ENCODE measurements around the gene GTF3C4. TPM values are rescaled to one million over a fixed set of nuclear protein-coding genes. Genes with fewer than 3 reads are reported as not detected.
A peak's percentile ranks its signal among the peaks of the same experiment; 100 is the strongest.

GTF3C4 gene
- total RNA-seq, 1 donor from 2014 or later = 19.5 TPM

- no peak for DNase-seq
- Mint-ChIP-seq H3K27me3 (no peaks in the 10 kb centered on the region), H3K4me1 (peaks cover 7% of the 10 kb centered on the region), H3K36me3 (ENCODE audit: low read depth) (peaks cover 27% of the 10 kb centered on the region), H3K27ac (no peak overlapping the region), H3K4me3 (no peak overlapping the region), H3K9me3 (no peaks in the 10 kb centered on the region)
- intact Hi-C loops (cut with micrococcal nuclease) = no loop called here
These were observed 7.1 kb upstream of the GTF3C4 start for GRCh38 chr9:132663117-132663516.

- Mint-ChIP-seq H3K4me3 (no peak overlapping the region), H3K4me1 (peaks cover 11% of the 10 kb centered on the region), H3K9me3 (no peaks in the 10 kb centered on the region), H3K36me3 (ENCODE audit: low read depth) (peaks cover 26% of the 10 kb centered on the region), H3K27me3 (no peaks in the 10 kb centered on the region), H3K27ac (no peak overlapping the region)
- intact Hi-C loops (cut with micrococcal nuclease) = no loop called here
- no peak for DNase-seq
These were observed 6.4 kb upstream of the GTF3C4 start for GRCh38 chr9:132663851-132664250.

- H3K27ac Mint-ChIP-seq = peak overlapping the region; percentile 93
These were observed 956 bp upstream of the GTF3C4 start for GRCh38 chr9:132669319-132669697.

GRCh38 chr9:132669698-132670456 is 387 bp upstream of the GTF3C4 start, which contains the start of gene DDX31:
DDX31 (minus strand) TSS chr9:132669983; CDS start chr9:132669934, 49 bp downstream.
- peak within 1 kb of the TSS; percentile 93 for H3K27ac Mint-ChIP-seq
- no peaks in the 10 kb centered on the region for H3K27me3 Mint-ChIP-seq
- intact Hi-C loops (cut with micrococcal nuclease) = loop anchor here (2.0 to 5.0 kb wide), 4 partner anchors 99 to 318 kb away; partner anchors contain the start of genes AK8, SETX, SPACA9 and TTF1
- peak within 1 kb of the TSS; percentile 96 for H3K4me3 Mint-ChIP-seq
- H3K4me1 Mint-ChIP-seq = peaks cover 39% of the 10 kb centered on the region
- peak; percentile 96 for DNase-seq
- peaks cover 20% of the 10 kb centered on the region for H3K36me3 Mint-ChIP-seq (ENCODE audit: low read depth)
- H3K9me3 Mint-ChIP-seq = no peaks in the 10 kb centered on the region

More at GRCh38 chr9:132669319-132669697, 956 bp upstream of the GTF3C4 start:
- H3K27me3 Mint-ChIP-seq = no peaks in the 10 kb centered on the region
- DNase-seq = no peak
- peaks cover 20% of the 10 kb centered on the region for H3K36me3 Mint-ChIP-seq (ENCODE audit: low read depth)
- no peaks in the 10 kb centered on the region for H3K9me3 Mint-ChIP-seq
- peaks cover 38% of the 10 kb centered on the region for H3K4me1 Mint-ChIP-seq
- H3K4me3 Mint-ChIP-seq = peak overlapping the region; percentile 96
- intact Hi-C loops (cut with micrococcal nuclease) = no loop called here

- Mint-ChIP-seq H3K9me3 (no peaks in the 10 kb centered on the region), H3K27me3 (no peaks in the 10 kb centered on the region), H3K36me3 (ENCODE audit: low read depth) (peaks cover 22% of the 10 kb centered on the region), H3K4me3 (peak overlapping the region; percentile 96), H3K4me1 (peaks cover 41% of the 10 kb centered on the region), H3K27ac (peak overlapping the region; percentile 93)
- no peak for DNase-seq
- intact Hi-C loops (cut with micrococcal nuclease) = loop anchor here (1.0 to 5.0 kb wide), 5 partner anchors 8 to 320 kb away; partner anchors contain the start of genes AK8, SETX, SPACA9 and TTF1
These were observed 1.6 kb downstream of the GTF3C4 start for GRCh38 chr9:132671620-132672412.

- intact Hi-C loops (cut with micrococcal nuclease) = loop anchor here (1.0 to 5.0 kb wide), 3 partner anchors 8 to 320 kb away; partner anchors contain the start of genes AK8, SETX and SPACA9
- Mint-ChIP-seq H3K4me3 (peak overlapping the region; percentile 96), H3K4me1 (peaks cover 42% of the 10 kb centered on the region), H3K36me3 (ENCODE audit: low read depth) (peaks cover 26% of the 10 kb centered on the region), H3K27ac (peak overlapping the region; percentile 31), H3K9me3 (no peaks in the 10 kb centered on the region), H3K27me3 (no peaks in the 10 kb centered on the region)
- DNase-seq = no peak
These were observed 2.1 kb downstream of the GTF3C4 start for GRCh38 chr9:132672413-132672690.

- peak overlapping the region; percentile 42 for H3K4me3 Mint-ChIP-seq
- H3K9me3 Mint-ChIP-seq = no peaks in the 10 kb centered on the region
- peaks cover 30% of the 10 kb centered on the region for H3K36me3 Mint-ChIP-seq (ENCODE audit: low read depth)
- H3K27ac Mint-ChIP-seq = no peak overlapping the region
- intact Hi-C loops (cut with micrococcal nuclease) = loop anchor here (5.0 kb wide), 2 partner anchors 204 to 321 kb away; partner anchors contain the start of genes AK8, SETX and SPACA9
- no peaks in the 10 kb centered on the region for H3K27me3 Mint-ChIP-seq
- peak; percentile 62 for DNase-seq
- H3K4me1 Mint-ChIP-seq = peaks cover 36% of the 10 kb centered on the region
These were observed 3.1 kb downstream of the GTF3C4 start for GRCh38 chr9:132673355-132673754.

GRCh38 chr9:132674485-132674884 is 4.2 kb downstream of the GTF3C4 start:
- intact Hi-C loops (cut with micrococcal nuclease) = loop anchor here (5.0 kb wide), 2 partner anchors 203 to 322 kb away; partner anchors contain the start of genes AK8, SETX and SPACA9
- DNase-seq = no peak
- Mint-ChIP-seq H3K9me3 (no peaks in the 10 kb centered on the region), H3K4me3 (no peak overlapping the region), H3K27ac (no peak overlapping the region), H3K27me3 (no peaks in the 10 kb centered on the region), H3K4me1 (peaks cover 38% of the 10 kb centered on the region), H3K36me3 (ENCODE audit: low read depth) (peaks cover 41% of the 10 kb centered on the region)

GRCh38 chr9:132677976-132678375 is 7.7 kb downstream of the GTF3C4 start:
- no peaks in the 10 kb centered on the region for H3K27me3 Mint-ChIP-seq
- H3K4me3 Mint-ChIP-seq = no peak overlapping the region
- H3K4me1 Mint-ChIP-seq = peaks cover 40% of the 10 kb centered on the region
- H3K36me3 Mint-ChIP-seq (ENCODE audit: low read depth) = peaks cover 46% of the 10 kb centered on the region
- H3K9me3 Mint-ChIP-seq = no peaks in the 10 kb centered on the region
- intact Hi-C loops (cut with micrococcal nuclease) = no loop called here
- H3K27ac Mint-ChIP-seq = no peak overlapping the region
- DNase-seq = no peak

- peak overlapping the region; percentile 85 for H3K27ac Mint-ChIP-seq
- no peak for DNase-seq
- H3K27me3 Mint-ChIP-seq = no peaks in the 10 kb centered on the region
- H3K36me3 Mint-ChIP-seq (ENCODE audit: low read depth) = peaks cover 54% of the 10 kb centered on the region
- intact Hi-C loops (cut with micrococcal nuclease) = loop anchor here (1.0 kb wide), 1 partner anchor 8 kb away; no protein-coding TSS in a partner anchor
- H3K9me3 Mint-ChIP-seq = no peaks in the 10 kb centered on the region
- peaks cover 38% of the 10 kb centered on the region for H3K4me1 Mint-ChIP-seq
- peak overlapping the region; percentile 73 for H3K4me3 Mint-ChIP-seq
These were observed 9.8 kb downstream of the GTF3C4 start for GRCh38 chr9:132679946-132680625.

GRCh38 chr9:132681561-132681960 is 11.3 kb downstream of the GTF3C4 start:
- Mint-ChIP-seq H3K4me3 (peak overlapping the region; percentile 22), H3K4me1 (peaks cover 37% of the 10 kb centered on the region), H3K27ac (no peak overlapping the region), H3K9me3 (no peaks in the 10 kb centered on the region), H3K27me3 (no peaks in the 10 kb centered on the region), H3K36me3 (ENCODE audit: low read depth) (peaks cover 62% of the 10 kb centered on the region)
- no peak for DNase-seq
- intact Hi-C loops (cut with micrococcal nuclease) = no loop called here

- H3K27ac Mint-ChIP-seq = no peak overlapping the region
- DNase-seq = no peak
- H3K4me1 Mint-ChIP-seq = peaks cover 34% of the 10 kb centered on the region
These were observed 13.6 kb downstream of the GTF3C4 start for GRCh38 chr9:132683873-132684272.

GRCh38 chr9:132690696-132691095 is 20.4 kb downstream of the GTF3C4 start:
- peaks cover 70% of the 10 kb centered on the region for H3K36me3 Mint-ChIP-seq (ENCODE audit: low read depth)

More at GRCh38 chr9:132683873-132684272, 13.6 kb downstream of the GTF3C4 start:
- no peaks in the 10 kb centered on the region for H3K9me3 Mint-ChIP-seq
- intact Hi-C loops (cut with micrococcal nuclease) = no loop called here
- H3K4me3 Mint-ChIP-seq = no peak overlapping the region
- peaks cover 60% of the 10 kb centered on the region for H3K36me3 Mint-ChIP-seq (ENCODE audit: low read depth)
- H3K27me3 Mint-ChIP-seq = no peaks in the 10 kb centered on the region

More at GRCh38 chr9:132690696-132691095, 20.4 kb downstream of the GTF3C4 start:
- no peak overlapping the region for H3K4me3 Mint-ChIP-seq
- intact Hi-C loops (cut with micrococcal nuclease) = no loop called here
- peaks cover 8% of the 10 kb centered on the region for H3K9me3 Mint-ChIP-seq
- DNase-seq = no peak
- no peaks in the 10 kb centered on the region for H3K27me3 Mint-ChIP-seq
- peaks cover 2% of the 10 kb centered on the region for H3K4me1 Mint-ChIP-seq
- no peak overlapping the region for H3K27ac Mint-ChIP-seq

Data from activated CD4-positive, alpha-beta T cell treated with anti-CD3 and anti-CD28 coated beads, Interleukin-2, amount 10 ng/mL, durations not matched to agents 24 days and 14 days (primary cell).